Smooth muscle cell (in vitro differentiated cells): ENCODE results near the gene ZNF215. TPM values are rescaled to one million over a fixed set of nuclear protein-coding genes. Genes with fewer than 3 reads are reported as not detected.

Experiments used
- DNase-seq: peaks from one replicate; lab custom pipeline; 2025; ENCODE audit not compliant: unreplicated experiment; lab: John Stamatoyannopoulos, UW
- H2AFZ ChIP-seq: fragments of 200-600 bp; sonication (generic); 2 replicates; pipeline ENCODE4 v1.6.0; 2016; ENCODE audit warnings: antibody characterized with exemption, low read depth, mild to moderate bottlenecking
- H3F3A ChIP-seq: fragments of 200-600 bp; sonication (generic); 2 replicates; pipeline ENCODE4 v1.6.0; 2017; ENCODE audit warnings: antibody characterized with exemption, low read depth
- H3K27ac ChIP-seq: fragments of 200-600 bp; sonication (generic); 2 replicates; pipeline ENCODE4 v1.5.1; 2016; ENCODE audit warnings: low read depth, mild to moderate bottlenecking
- H3K27me3 ChIP-seq: fragments of 200-600 bp; sonication (generic); 2 replicates; pipeline ENCODE4 v1.6.1; 2016; ENCODE audit warnings: low read depth, mild to moderate bottlenecking
- H3K36me3 ChIP-seq: fragments of 200-600 bp; sonication (generic); 2 replicates; pipeline ENCODE4 v1.5.1; 2016; ENCODE audit warnings: low read depth
- H3K4me1 ChIP-seq: fragments of 200-600 bp; sonication (generic); 2 replicates; pipeline ENCODE4 v1.5.1; 2016; ENCODE audit warnings: low read depth
- H3K4me2 ChIP-seq: fragments of 200-600 bp; sonication (generic); 2 replicates; pipeline ENCODE4 v1.6.0; 2016; ENCODE audit warnings: mild to moderate bottlenecking
- H3K4me3 ChIP-seq: fragments of 200-600 bp; sonication (generic); 2 replicates; pipeline ENCODE4 v1.5.1; 2016; ENCODE audit warnings: mild to moderate bottlenecking
- H3K79me2 ChIP-seq: fragments of 200-600 bp; sonication (generic); 2 replicates; pipeline ENCODE4 v1.6.0; 2016; ENCODE audit warnings: low read depth, mild to moderate bottlenecking
- H3K9ac ChIP-seq: fragments of 200-600 bp; sonication (generic); 2 replicates; pipeline ENCODE4 v1.6.0; 2016; ENCODE audit warnings: low read depth
- H3K9me3 ChIP-seq: fragments of 200-600 bp; sonication (generic); replicated peaks from 2 replicates; pipeline ENCODE4 v1.5.1; 2016; ENCODE audit warnings: low read depth
- H4K20me1 ChIP-seq: fragments of 200-600 bp; sonication (generic); 2 replicates; pipeline ENCODE4 v1.6.0; 2016; ENCODE audit warnings: low read depth
- CTCF ChIP-seq: fragments of 200-600 bp; sonication (generic); IDR thresholded peaks from 2 replicates; pipeline ENCODE4 v1.5.1; 2017; ENCODE audit warnings: borderline replicate concordance, mild to moderate bottlenecking, antibody characterized with exemption; ENCODE audit not compliant: insufficient read depth, poor library complexity, severe bottlenecking
- WGBS: methylation state at CpG from one replicate; pipeline ENCODE4 v1.1.7; 2016; ENCODE audit warnings: low lambda C conversion rate; 5-methylcytosine and 5-hydroxymethylcytosine counted together
- polyA plus RNA-seq: library from polyadenylated mRNA; unstranded; fragments of >200 nt; fragmentation: Nextera tagmentation; extraction: Ambion mirVana; gene quantifications from 2 replicates; pipeline ENCODE4 v1.2.1, GENCODE V29; 2016
- total RNA-seq: library from RNA; depleted of rRNA; stranded (reverse); fragments of >200 nt; gene quantifications from 2 replicates; pipeline ENCODE4 v1.2.3, GENCODE V29; 2014

ZNF215 gene
- total and polyA plus RNA-seq, 2 experiments from 2014 or later = 2.8 to 9.1 TPM

GRCh38 chr11:6888830-6889229 is 37.4 kb upstream of the ZNF215 start:
- Histone ChIP-seq H3K36me3 (no peaks in the 10 kb centered on the region), H3F3A (no peaks in the 10 kb centered on the region), H3K4me1 (no peaks in the 10 kb centered on the region), H3K4me3 (no peak overlapping the region), H3K4me2 (no peak overlapping the region), H3K27ac (no peak overlapping the region), H3K9ac (no peak overlapping the region), H2AFZ (no peak overlapping the region), H3K9me3 (no peaks in the 10 kb centered on the region), H3K27me3 (no peaks in the 10 kb centered on the region), H3K79me2 (no peaks in the 10 kb centered on the region), H4K20me1 (no peaks in the 10 kb centered on the region)
- DNase-seq = no peak
- 95% methylated on average over 4 of the region's 4 CpGs for WGBS
- TF ChIP-seq CTCF = no peak

- no peak overlapping the region for H3K4me2 ChIP-seq
- DNase-seq = no peak
- no peaks in the 10 kb centered on the region for H4K20me1 ChIP-seq
- no peaks in the 10 kb centered on the region for H3F3A ChIP-seq
- TF ChIP-seq CTCF = no peak
- H3K9me3 ChIP-seq = no peaks in the 10 kb centered on the region
- no peaks in the 10 kb centered on the region for H3K36me3 ChIP-seq
- 88% methylated on average over 1 of the region's 1 CpG for WGBS
- no peaks in the 10 kb centered on the region for H3K79me2 ChIP-seq
- H3K4me3 ChIP-seq = no peak overlapping the region
- no peaks in the 10 kb centered on the region for H3K27me3 ChIP-seq
- H3K4me1 ChIP-seq = no peaks in the 10 kb centered on the region
- no peak overlapping the region for H3K9ac ChIP-seq
- H3K27ac ChIP-seq = no peak overlapping the region
- no peak overlapping the region for H2AFZ ChIP-seq
Observed at GRCh38 chr11:6889835-6890234, 36.4 kb upstream of the ZNF215 start.

- Histone ChIP-seq H3K9ac (no peak within 1 kb of the TSS), H3K9me3 (no peaks in the 10 kb centered on the region), H3K4me3 (no peak within 1 kb of the TSS), H2AFZ (no peak within 1 kb of the TSS), H3K27me3 (no peaks in the 10 kb centered on the region), H3K36me3 (no peaks in the 10 kb centered on the region), H3K4me1 (no peaks in the 10 kb centered on the region), H3K4me2 (no peak within 1 kb of the TSS), H3K27ac (no peak within 1 kb of the TSS), H3K79me2 (no peaks in the 10 kb centered on the region), H4K20me1 (no peaks in the 10 kb centered on the region), H3F3A (no peaks in the 10 kb centered on the region)
- no peak for TF ChIP-seq CTCF
- 90% methylated on average over 2 of the region's 2 CpGs for WGBS
- DNase-seq = no peak
Observed at GRCh38 chr11:6892400-6892799, 33.8 kb upstream of the ZNF215 start, which contains the start of gene OR2D2. Gene OR2D2 (minus strand): TSS chr11:6892500. CDS start chr11:6892500, 0 bp downstream.

- no peak overlapping the region for H3K4me2 ChIP-seq
- H3K9me3 ChIP-seq = no peaks in the 10 kb centered on the region
- H3K4me3 ChIP-seq = no peak overlapping the region
- no peaks in the 10 kb centered on the region for H3K36me3 ChIP-seq
- H3K79me2 ChIP-seq = no peaks in the 10 kb centered on the region
- no peaks in the 10 kb centered on the region for H3K4me1 ChIP-seq
- H2AFZ ChIP-seq = no peak overlapping the region
- H3K27ac ChIP-seq = no peak overlapping the region
- TF ChIP-seq CTCF = no peak
- no peak overlapping the region for H3K9ac ChIP-seq
- no peak for DNase-seq
- H3K27me3 ChIP-seq = no peaks in the 10 kb centered on the region
- H4K20me1 ChIP-seq = no peaks in the 10 kb centered on the region
- no peaks in the 10 kb centered on the region for H3F3A ChIP-seq
Observed at GRCh38 chr11:6894097-6894496, 32.1 kb upstream of the ZNF215 start.
